ENCODE data around the gene DDIT4. TPM values are rescaled to one million over a fixed set of nuclear protein-coding genes. Genes with fewer than 3 reads are reported as not detected.

DDIT4 gene
- total and polyA plus RNA-seq, 9 of the 15 experiments (the other 6 are each of a cell fraction or from before 2014, with no cell fraction given) = 8.2 to 675 (median 159) TPM

GRCh38 chr10:72319416-72320254, 45.9 kb downstream of the DDIT4 start (continued):
- no peak for TF ChIP-seq BACH1 (tag; IDR thresholded peaks at IDR 0.05)
- TF ChIP-seq NFE2L1 (tag; IDR thresholded peaks at IDR 0.05; ENCODE audit: borderline replicate concordance, low read depth) = no peak
- peak; percentile 67 for TF ChIP-seq TEAD4 (IDR thresholded peaks at IDR 0.05; ENCODE audit: low read length)
- TF ChIP-seq TEAD4 (CRISPR knock-in tag; IDR thresholded peaks at IDR 0.05; ENCODE audit: borderline replicate concordance) = no peak
- TF ChIP-seq, protein P1, sequence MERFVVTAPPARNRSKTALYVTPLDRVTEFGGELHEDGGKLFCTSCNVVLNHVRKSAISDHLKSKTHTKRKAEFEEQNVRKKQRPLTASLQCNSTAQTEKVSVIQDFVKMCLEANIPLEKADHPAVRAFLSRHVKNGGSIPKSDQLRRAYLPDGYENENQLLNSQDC (CRISPR knock-in tag; IDR thresholded peaks at IDR 0.05) = no peak
- TF ChIP-seq BHLHE40 (IDR thresholded peaks at IDR 0.05; ENCODE audit: low read length) = peak; percentile 83
- no peak for TF ChIP-seq ZNF699 (CRISPR knock-in tag; IDR thresholded peaks at IDR 0.05; ENCODE audit: insufficient replicate concordance)
- TF ChIP-seq HOXB6 (CRISPR knock-in tag; IDR thresholded peaks at IDR 0.05; ENCODE audit: borderline replicate concordance) = no peak
- TF ChIP-seq BCL6 (CRISPR knock-in tag; IDR thresholded peaks at IDR 0.05) = no peak
- TF ChIP-seq ZNF75A (CRISPR knock-in tag; IDR thresholded peaks at IDR 0.05) = peak; percentile 70; the same call in 1 of the 2 replicates
- no peak for TF ChIP-seq ZNF12 (CRISPR knock-in tag; IDR thresholded peaks at IDR 0.05)
- 0 out of 2 replicates have a peak, but pooled peaks have one; percentile 39 for TF ChIP-seq RBM15 (IDR thresholded peaks at IDR 0.05; ENCODE audit: insufficient read depth, low read length)
- TF ChIP-seq, protein P2, sequence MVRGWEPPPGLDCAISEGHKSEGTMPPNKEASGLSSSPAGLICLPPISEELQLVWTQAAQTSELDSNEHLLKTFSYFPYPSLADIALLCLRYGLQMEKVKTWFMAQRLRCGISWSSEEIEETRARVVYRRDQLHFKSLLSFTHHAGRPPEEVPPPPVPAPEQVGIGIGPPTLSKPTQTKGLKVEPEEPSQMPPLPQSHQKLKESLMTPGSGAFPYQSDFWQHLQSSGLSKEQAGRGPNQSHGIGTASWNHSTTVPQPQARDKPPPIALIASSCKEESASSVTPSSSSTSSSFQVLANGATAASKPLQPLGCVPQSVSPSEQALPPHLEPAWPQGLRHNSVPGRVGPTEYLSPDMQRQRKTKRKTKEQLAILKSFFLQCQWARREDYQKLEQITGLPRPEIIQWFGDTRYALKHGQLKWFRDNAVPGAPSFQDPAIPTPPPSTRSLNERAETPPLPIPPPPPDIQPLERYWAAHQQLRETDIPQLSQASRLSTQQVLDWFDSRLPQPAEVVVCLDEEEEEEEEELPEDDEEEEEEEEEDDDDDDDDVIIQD (CRISPR knock-in tag; IDR thresholded peaks at IDR 0.05) = 0 out of 2 replicates have a peak, but pooled peaks have one; percentile 62
- TF ChIP-seq HIVEP1 (CRISPR knock-in tag; IDR thresholded peaks at IDR 0.05) = 0 out of 2 replicates have a peak, but pooled peaks have one; percentile 71
- no peak for TF ChIP-seq ZNF609 (CRISPR knock-in tag; IDR thresholded peaks at IDR 0.05; ENCODE audit: borderline replicate concordance)
- no peak for TF ChIP-seq GMEB1 (CRISPR knock-in tag; IDR thresholded peaks at IDR 0.05)
- TF ChIP-seq, protein P3, sequence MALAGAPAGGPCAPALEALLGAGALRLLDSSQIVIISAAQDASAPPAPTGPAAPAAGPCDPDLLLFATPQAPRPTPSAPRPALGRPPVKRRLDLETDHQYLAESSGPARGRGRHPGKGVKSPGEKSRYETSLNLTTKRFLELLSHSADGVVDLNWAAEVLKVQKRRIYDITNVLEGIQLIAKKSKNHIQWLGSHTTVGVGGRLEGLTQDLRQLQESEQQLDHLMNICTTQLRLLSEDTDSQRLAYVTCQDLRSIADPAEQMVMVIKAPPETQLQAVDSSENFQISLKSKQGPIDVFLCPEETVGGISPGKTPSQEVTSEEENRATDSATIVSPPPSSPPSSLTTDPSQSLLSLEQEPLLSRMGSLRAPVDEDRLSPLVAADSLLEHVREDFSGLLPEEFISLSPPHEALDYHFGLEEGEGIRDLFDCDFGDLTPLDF (CRISPR knock-in tag; IDR thresholded peaks at IDR 0.05) = no peak; the same call in 1 of the 2 replicates
- TF ChIP-seq BMI1 (IDR thresholded peaks at IDR 0.05; ENCODE audit: low read length) = no peak
